IMR-90 (cell line): Measurements from ENCODE around the gene TIPIN. TPM values are rescaled to one million over a fixed set of nuclear protein-coding genes. Genes with fewer than 3 reads are reported as not detected.

Experiments used
- ATAC-seq: fragments of 200-7000 bp; cut with Tn5 transposase; 2 replicates; pipeline ENCODE4 v1.9.1; 2020; ENCODE audit warnings: low read depth, mild to moderate bottlenecking, moderate library complexity
- BruUV-seq: library from RNA; stranded (reverse); fragments of 400-500 nt; replicated peaks from 2 replicates; lab custom pipeline; 2021; lab: Mats Ljungman, UMichigan
- CTCF ChIA-PET: fragments of 300-600 bp; formaldehyde crosslinking; extraction: SDS; loops from one replicate; lab custom pipeline; 2021; ENCODE audit warnings: antibody characterized with exemption; lab: Yijun Ruan, JAX
- POLR2A ChIA-PET: fragments of 300-600 bp; sonication (Branson Sonifier 250); formaldehyde crosslinking; loops from one replicate; lab custom pipeline; 2022; ENCODE audit warnings: antibody characterized with exemption; ENCODE audit not compliant: unreplicated experiment; lab: Charles Lee
- DNase-seq: peaks from one replicate; pipeline ENCODE4 v3.0.0; 2013
- H2AFZ ChIP-seq: replicated peaks from 2 replicates; pipeline ENCODE3; 2013; ENCODE audit warnings: low read length, mild to moderate bottlenecking; ENCODE audit not compliant: poor library complexity
- H2AK5ac ChIP-seq: 2 replicates; pipeline ENCODE4 v1.6.1; 2013; ENCODE audit warnings: low read depth, low read length, inconsistent platforms
- H2AK9ac ChIP-seq: replicated peaks from 2 replicates; pipeline ENCODE3; 2013; ENCODE audit warnings: mild to moderate bottlenecking, low read depth, low read length, moderate library complexity; ENCODE audit not compliant: poor library complexity
- H2BK120ac ChIP-seq: 2 replicates; pipeline ENCODE4 v1.6.1; 2013; ENCODE audit warnings: low read depth, low read length, inconsistent platforms
- H2BK15ac ChIP-seq: 3 replicates; pipeline ENCODE4 v1.6.1; 2013; ENCODE audit warnings: low read depth, low read length, inconsistent platforms
- H2BK20ac ChIP-seq: 2 replicates; pipeline ENCODE4 v1.6.1; 2013; ENCODE audit warnings: low read depth, mild to moderate bottlenecking, inconsistent platforms, low read length, moderate library complexity
- H2BK5ac ChIP-seq: 2 replicates; pipeline ENCODE4 v1.6.1; 2013; ENCODE audit warnings: mild to moderate bottlenecking, low read depth, low read length, inconsistent platforms; ENCODE audit not compliant: poor library complexity, severe bottlenecking
- H3K14ac ChIP-seq: replicated peaks from 2 replicates; pipeline ENCODE4 v1.6.1; 2013; ENCODE audit warnings: low read depth, low read length, inconsistent platforms
- H3K18ac ChIP-seq: 2 replicates; pipeline ENCODE4 v1.6.1; 2013; ENCODE audit warnings: low read depth, low read length, control low read depth
- H3K23ac ChIP-seq: 2 replicates; pipeline ENCODE4 v1.6.1; 2013; ENCODE audit warnings: low read depth, low read length, inconsistent platforms
- H3K27ac ChIP-seq: 2 replicates; pipeline ENCODE4 v1.5.1; 2013; ENCODE audit warnings: mild to moderate bottlenecking, control low read depth, low read length; ENCODE audit not compliant: insufficient read depth
- H3K27me3 ChIP-seq: 2 replicates; pipeline ENCODE4 v1.6.1; 2013; ENCODE audit warnings: low read length; ENCODE audit not compliant: control insufficient read depth, insufficient read depth
- H3K36me3 ChIP-seq: 2 replicates; pipeline ENCODE4 v1.6.1; 2013; ENCODE audit warnings: low read length, mixed read lengths; ENCODE audit not compliant: control insufficient read depth, insufficient read depth
- H3K4ac ChIP-seq: 2 replicates; pipeline ENCODE4 v1.6.1; 2013; ENCODE audit warnings: low read depth, low read length, inconsistent platforms
- H3K4me1 ChIP-seq: 2 replicates; pipeline ENCODE4 v1.6.1; 2013; ENCODE audit warnings: low read length, mixed read lengths; ENCODE audit not compliant: control insufficient read depth, insufficient read depth
- H3K4me2 ChIP-seq: 2 replicates; pipeline ENCODE4 v1.6.1; 2013; ENCODE audit warnings: low read depth, mild to moderate bottlenecking, control low read depth, low read length, moderate library complexity
- H3K4me3 ChIP-seq: 2 replicates; pipeline ENCODE4 v1.5.1; 2013; ENCODE audit warnings: low read depth, mild to moderate bottlenecking, control low read depth, low read length, moderate library complexity; ENCODE audit not compliant: insufficient read depth
- H3K56ac ChIP-seq: 2 replicates; pipeline ENCODE4 v1.6.1; 2013; ENCODE audit warnings: low read length, inconsistent platforms; ENCODE audit not compliant: insufficient read depth; ENCODE audit errors: extremely low read depth
- H3K79me1 ChIP-seq, 2 experiments: 2 replicates each; pipeline ENCODE4 v1.6.1; 2013; ENCODE audit warnings: low read length in 2 of 2, inconsistent platforms in 1 of 2, low read depth in 1 of 2
- H3K9ac ChIP-seq: 2 replicates; pipeline ENCODE4 v1.6.1; 2013; ENCODE audit warnings: low read depth, low read length, control low read depth
- H3K9me1 ChIP-seq: 2 replicates; pipeline ENCODE4 v1.6.1; 2013; ENCODE audit warnings: low read length, inconsistent platforms; ENCODE audit not compliant: insufficient read depth
- H3K9me3 ChIP-seq: 2 replicates; pipeline ENCODE4 v1.6.1; 2013; ENCODE audit warnings: low read length; ENCODE audit not compliant: control insufficient read depth, insufficient read depth
- H4K20me1 ChIP-seq: 2 replicates; pipeline ENCODE4 v1.6.1; 2013; ENCODE audit warnings: low read length, inconsistent platforms; ENCODE audit not compliant: insufficient read depth
- H4K5ac ChIP-seq: 2 replicates; pipeline ENCODE4 v1.6.1; 2013; ENCODE audit warnings: mild to moderate bottlenecking, low read depth, low read length, control low read depth
- H4K8ac ChIP-seq, 2 experiments: 2 replicates each; pipeline ENCODE4 v1.6.1; 2013; ENCODE audit warnings: low read depth in 2 of 2, low read length in 2 of 2, control low read depth in 1 of 2, inconsistent platforms in 1 of 2
- H4K91ac ChIP-seq: 2 replicates; pipeline ENCODE4 v1.6.1; 2013; ENCODE audit warnings: low read depth, low read length, inconsistent platforms; ENCODE audit not compliant: insufficient read depth
- BHLHE40 ChIP-seq: fragments of 150-350 bp; IDR thresholded peaks from 2 replicates; pipeline ENCODE4 v1.6.1; 2016; ENCODE audit warnings: mild to moderate bottlenecking, low read depth, low read length
- CEBPB ChIP-seq: IDR thresholded peaks from 2 replicates; pipeline ENCODE4 v1.6.1; 2012; ENCODE audit warnings: low read depth, low read length, improper control_type of control experiment
- CHD1 ChIP-seq: IDR thresholded peaks from 2 replicates; pipeline ENCODE4 v1.6.1; 2012; ENCODE audit warnings: low read depth, low read length, improper control_type of control experiment
- FOS ChIP-seq: fragments of 150-350 bp; IDR thresholded peaks from 2 replicates; pipeline ENCODE4 v1.6.1; 2016; ENCODE audit warnings: low read depth, low read length
- MAZ ChIP-seq: IDR thresholded peaks from 2 replicates; pipeline ENCODE4 v1.6.1; 2012; ENCODE audit warnings: low read depth, mild to moderate bottlenecking, low read length, improper control_type of control experiment, moderate library complexity, borderline replicate concordance
- MXI1 ChIP-seq: IDR thresholded peaks from 2 replicates; pipeline ENCODE4 v1.6.1; 2012; ENCODE audit warnings: low read depth, mild to moderate bottlenecking, low read length, moderate library complexity, borderline replicate concordance
- NFE2L2 ChIP-seq: fragments of 150-350 bp; IDR thresholded peaks from 2 replicates; pipeline ENCODE4 v1.6.1; 2016; ENCODE audit warnings: low read depth, mild to moderate bottlenecking, low read length
- POLR2A ChIP-seq: IDR thresholded peaks from 2 replicates; pipeline ENCODE4 v1.6.1; 2012; ENCODE audit warnings: mild to moderate bottlenecking, low read depth, low read length
- RAD21 ChIP-seq: IDR thresholded peaks from 2 replicates; pipeline ENCODE4 v1.6.1; 2012; ENCODE audit warnings: low read length, improper control_type of control experiment
- RCOR1 ChIP-seq: IDR thresholded peaks from 2 replicates; pipeline ENCODE4 v1.6.1; 2012; ENCODE audit warnings: mild to moderate bottlenecking, low read length, improper control_type of control experiment; ENCODE audit not compliant: insufficient replicate concordance
- RFX5 ChIP-seq: IDR thresholded peaks from 2 replicates; pipeline ENCODE4 v1.8.0; 2012; ENCODE audit warnings: low read depth, mild to moderate bottlenecking, low read length, moderate library complexity
- SMC3 ChIP-seq: fragments of 150-350 bp; IDR thresholded peaks from 2 replicates; pipeline ENCODE4 v1.6.1; 2016; ENCODE audit warnings: low read depth, mild to moderate bottlenecking, antibody characterized with exemption, low read length, moderate library complexity
- whole genome bisulfite sequencing, 2 experiments: methylation state at CpG; one replicate each; pipeline versions ENCODE4 v1.1.5 to v1.1.7; 2013; ENCODE audit warnings: missing lambda C conversion rate in 2 of 2; ENCODE audit not compliant: insufficient read length in 1 of 2; ENCODE audit errors: extremely low coverage in 2 of 2; 5-methylcytosine and 5-hydroxymethylcytosine counted together
- dilution Hi-C: fragments of 300-500 bp; cut with HindIII; formaldehyde crosslinking; loops from one replicate; pipeline ENCODE4 v1.14.3; 2018; ENCODE audit warnings: low sequenced_read_pairs; ENCODE audit not compliant: unreplicated experiment
- in situ Hi-C: fragments of 300-500 bp; cut with MboI; formaldehyde crosslinking; loops from 3 replicates; pipeline ENCODE4 v1.14.3; 2019; ENCODE audit warnings: low sequenced_read_pairs, inconsistent platforms, mixed read lengths
- intact Hi-C: fragments of 100-400 bp; cut with micrococcal nuclease; formaldehyde crosslinking; loops from 2 replicates; pipeline ENCODE4 v1.10.0; 2022
- polyA plus RNA-seq, 3 experiments: library from polyadenylated mRNA; depleted of rRNA; stranded (reverse); fragments of >200 nt; gene quantifications; 2 replicates each; pipeline ENCODE4 v1.2.3, GENCODE V29; 2012; ENCODE audit warnings: low replicate concordance in 1 of 3
- total RNA-seq: library from RNA; depleted of rRNA; stranded (reverse); fragments of >200 nt; gene quantifications from 2 replicates; pipeline ENCODE4 v1.2.3, GENCODE V29; 2012
- TF ChIP-seq, protein P1 (sequence below): conservative IDR thresholded peaks from 2 replicates; pipeline ENCODE4 v1.5.1; 2012; ENCODE audit warnings: mild to moderate bottlenecking, low read depth, low read length, improper control_type of control experiment
- TF ChIP-seq, protein P2 (sequence below): fragments of 150-350 bp; IDR thresholded peaks from 2 replicates; pipeline ENCODE4 v1.6.1; 2017; ENCODE audit warnings: mild to moderate bottlenecking, antibody characterized with exemption, low read length, low read depth
- TF ChIP-seq, protein P3 (sequence below): fragments of 150-350 bp; IDR thresholded peaks from 2 replicates; pipeline ENCODE4 v1.6.1; 2016; ENCODE audit warnings: low read depth, mild to moderate bottlenecking, low read length, moderate library complexity, borderline replicate concordance

Gene TIPIN
- total and polyA plus RNA-seq, 2 of the 4 experiments (the other 2 are of a cell fraction), result 6.3 to 7.3 TPM

DNA sequence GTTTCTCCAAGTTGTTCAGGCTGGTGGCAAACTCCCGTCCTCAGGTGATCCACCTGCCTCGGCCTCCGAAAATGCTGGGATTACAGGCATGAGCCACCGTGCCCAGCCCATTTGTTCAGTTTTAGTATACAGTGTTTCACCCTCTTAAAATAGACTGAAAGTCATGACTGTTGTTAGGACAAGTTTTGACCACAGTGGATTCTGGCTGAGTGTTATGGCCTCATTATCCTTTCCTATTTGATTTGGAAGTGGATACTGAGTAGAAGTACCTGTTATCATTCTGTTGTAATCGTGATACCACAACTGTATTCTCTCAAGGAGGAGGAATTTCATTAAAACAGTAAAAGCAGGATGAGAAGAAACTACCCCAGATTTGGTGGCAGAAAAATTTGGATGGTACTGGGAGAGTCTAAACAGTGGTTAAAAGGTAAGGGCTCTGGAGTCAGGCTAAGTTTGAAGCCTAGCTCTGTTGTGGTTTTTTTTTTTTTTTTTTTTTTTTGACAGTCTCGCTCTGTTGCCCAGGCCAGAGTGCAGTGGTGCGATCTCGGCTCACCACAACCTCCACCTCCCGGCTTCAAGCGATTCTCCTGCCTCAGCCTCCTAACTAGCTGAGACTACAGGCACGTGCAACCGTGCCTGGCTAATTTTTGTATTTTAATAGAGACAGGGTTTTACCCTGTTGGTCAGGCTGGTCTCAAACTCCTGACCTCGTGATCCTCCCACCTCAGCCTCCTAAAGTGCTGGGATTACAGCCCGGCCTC lies 32.8 kb upstream of the TIPIN start:
- no peak overlapping the region for H3K9ac ChIP-seq
- H3K4ac ChIP-seq, result no peak overlapping the region
- no peak overlapping the region for H3K18ac ChIP-seq
- no peaks in the 10 kb centered on the region for H3K27me3 ChIP-seq
- peaks cover 63% of the 10 kb centered on the region for H4K20me1 ChIP-seq
- in situ Hi-C loops (loop anchor here (5.0 kb wide), 1 partner anchor 103 kb away; no protein-coding TSS in a partner anchor), intact Hi-C loops (no loop called here), dilution Hi-C loops (no loop called here)
- peaks cover 6% of the 10 kb centered on the region for H3K4me1 ChIP-seq
- H4K5ac ChIP-seq, result no peak overlapping the region
- no peak overlapping the region for H2BK15ac ChIP-seq
- ChIA-PET CTCF (no interaction called here), POLR2A (no interaction called here)
- no peak overlapping the region for H4K8ac ChIP-seq
- no peak overlapping the region for H2AK9ac ChIP-seq
- WGBS, 2 experiments, result no CpG with 5 or more reads among the region's 14 CpGs
- peaks cover 2% of the 10 kb centered on the region; the same call in 1 of the 2 replicates for H3K36me3 ChIP-seq
- no peaks in the 10 kb centered on the region for H3K9me3 ChIP-seq
- no peak overlapping the region for H2BK5ac ChIP-seq
- no peak overlapping the region for H2BK120ac ChIP-seq
- no peak overlapping the region for H2AK5ac ChIP-seq
- H4K91ac ChIP-seq, result no peak overlapping the region
- H3K4me2 ChIP-seq, result no peak overlapping the region
- peaks cover 9% of the 10 kb centered on the region for H3K9me1 ChIP-seq
- no peak overlapping the region for H2BK20ac ChIP-seq
- H3K14ac ChIP-seq, result no peak overlapping the region
- H2AFZ ChIP-seq, result no peak overlapping the region
- H3K56ac ChIP-seq, result no peak overlapping the region
- ATAC-seq, result no peak
- H3K79me1 ChIP-seq, result peaks cover 9 to 64% of the 10 kb centered on the region in 2 experiments
- H3K4me3 ChIP-seq, result no peak overlapping the region
- DNase-seq, result no peak
- TSS peak; percentile 15 for BruUV-seq
- H3K27ac ChIP-seq, result no peak overlapping the region
- peak overlapping the region; percentile 26; the same call in 1 of the 2 replicates for H3K23ac ChIP-seq
- no peak for TF ChIP-seq FOS
- TF ChIP-seq, protein P1, sequence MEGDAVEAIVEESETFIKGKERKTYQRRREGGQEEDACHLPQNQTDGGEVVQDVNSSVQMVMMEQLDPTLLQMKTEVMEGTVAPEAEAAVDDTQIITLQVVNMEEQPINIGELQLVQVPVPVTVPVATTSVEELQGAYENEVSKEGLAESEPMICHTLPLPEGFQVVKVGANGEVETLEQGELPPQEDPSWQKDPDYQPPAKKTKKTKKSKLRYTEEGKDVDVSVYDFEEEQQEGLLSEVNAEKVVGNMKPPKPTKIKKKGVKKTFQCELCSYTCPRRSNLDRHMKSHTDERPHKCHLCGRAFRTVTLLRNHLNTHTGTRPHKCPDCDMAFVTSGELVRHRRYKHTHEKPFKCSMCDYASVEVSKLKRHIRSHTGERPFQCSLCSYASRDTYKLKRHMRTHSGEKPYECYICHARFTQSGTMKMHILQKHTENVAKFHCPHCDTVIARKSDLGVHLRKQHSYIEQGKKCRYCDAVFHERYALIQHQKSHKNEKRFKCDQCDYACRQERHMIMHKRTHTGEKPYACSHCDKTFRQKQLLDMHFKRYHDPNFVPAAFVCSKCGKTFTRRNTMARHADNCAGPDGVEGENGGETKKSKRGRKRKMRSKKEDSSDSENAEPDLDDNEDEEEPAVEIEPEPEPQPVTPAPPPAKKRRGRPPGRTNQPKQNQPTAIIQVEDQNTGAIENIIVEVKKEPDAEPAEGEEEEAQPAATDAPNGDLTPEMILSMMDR, result no peak
- TF ChIP-seq SMC3, result no peak
- no peak for TF ChIP-seq RCOR1
- no peak for TF ChIP-seq MXI1
- TF ChIP-seq, protein P2, sequence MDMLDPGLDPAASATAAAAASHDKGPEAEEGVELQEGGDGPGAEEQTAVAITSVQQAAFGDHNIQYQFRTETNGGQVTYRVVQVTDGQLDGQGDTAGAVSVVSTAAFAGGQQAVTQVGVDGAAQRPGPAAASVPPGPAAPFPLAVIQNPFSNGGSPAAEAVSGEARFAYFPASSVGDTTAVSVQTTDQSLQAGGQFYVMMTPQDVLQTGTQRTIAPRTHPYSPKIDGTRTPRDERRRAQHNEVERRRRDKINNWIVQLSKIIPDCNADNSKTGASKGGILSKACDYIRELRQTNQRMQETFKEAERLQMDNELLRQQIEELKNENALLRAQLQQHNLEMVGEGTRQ, result no peak
- no peak for TF ChIP-seq POLR2A
- TF ChIP-seq, protein P3, sequence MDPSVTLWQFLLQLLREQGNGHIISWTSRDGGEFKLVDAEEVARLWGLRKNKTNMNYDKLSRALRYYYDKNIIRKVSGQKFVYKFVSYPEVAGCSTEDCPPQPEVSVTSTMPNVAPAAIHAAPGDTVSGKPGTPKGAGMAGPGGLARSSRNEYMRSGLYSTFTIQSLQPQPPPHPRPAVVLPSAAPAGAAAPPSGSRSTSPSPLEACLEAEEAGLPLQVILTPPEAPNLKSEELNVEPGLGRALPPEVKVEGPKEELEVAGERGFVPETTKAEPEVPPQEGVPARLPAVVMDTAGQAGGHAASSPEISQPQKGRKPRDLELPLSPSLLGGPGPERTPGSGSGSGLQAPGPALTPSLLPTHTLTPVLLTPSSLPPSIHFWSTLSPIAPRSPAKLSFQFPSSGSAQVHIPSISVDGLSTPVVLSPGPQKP, result no peak
- TF ChIP-seq BHLHE40, result no peak
- TF ChIP-seq CHD1, result no peak
- no peak for TF ChIP-seq MAZ
- no peak for TF ChIP-seq NFE2L2
- TF ChIP-seq CEBPB, result no peak
- no peak for TF ChIP-seq RAD21
- TF ChIP-seq RFX5, result no peak
